Central memory CD4-positive, alpha-beta T cell (primary cell): Measurements from ENCODE around the gene CR1L.
"Not testable (repeated sequence)": the region's sequence is repeated elsewhere in the genome, so short reads cannot be mapped to it uniquely, and the experiment has no call there.

Source experiments
- DNase-seq: peaks from one replicate; pipeline ENCODE4 v3.0.0; 2022
- total RNA-seq, 3 experiments: gene quantifications; one replicate each; lab custom pipeline; 2026; lab: John Stamatoyannopoulos, UW

Gene CR1L
- total RNA-seq: 0 to 0.19 (median 0.11) reads per million in 3 experiments

- peak; percentile 58 for DNase-seq
Observed at GRCh38 chr1:207644852-207645634, at the start of gene CR1L. CR1L (plus strand) TSS chr1:207645133; CDS start chr1:207645234, 101 bp downstream.

DNA sequence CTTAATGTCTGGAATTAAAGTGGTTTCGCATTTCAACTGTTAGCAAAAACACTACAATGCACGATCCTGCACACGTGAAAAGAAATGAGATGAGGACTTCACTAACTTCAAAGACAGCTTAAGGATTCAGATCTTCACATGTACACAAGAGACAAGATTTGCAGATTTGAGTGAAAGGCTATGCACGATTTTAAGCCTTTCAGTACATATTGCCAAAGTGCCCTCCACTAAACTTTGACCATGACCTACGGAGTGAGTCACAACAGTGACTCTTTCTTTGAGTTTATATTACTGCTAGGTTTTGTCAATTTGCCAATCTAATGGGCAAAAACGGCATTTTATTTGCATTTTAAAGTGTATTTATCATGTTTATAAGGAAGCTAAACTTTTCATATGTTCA is 41.2 kb upstream of the CR1L start:
- no peak for DNase-seq

- no peak for DNase-seq
Observed at GRCh38 chr1:207605444-207606361, 39.2 kb upstream of the CR1L start.

- no peak for DNase-seq
Observed at GRCh38 chr1:207606362-207606755, 38.6 kb upstream of the CR1L start.

GRCh38 chr1:207612762-207613161 is 32.2 kb upstream of the CR1L start:
- DNase-seq: no peak

GRCh38 chr1:207619871-207620542 is 24.9 kb upstream of the CR1L start:
- DNase-seq: peak; percentile 16

DNA sequence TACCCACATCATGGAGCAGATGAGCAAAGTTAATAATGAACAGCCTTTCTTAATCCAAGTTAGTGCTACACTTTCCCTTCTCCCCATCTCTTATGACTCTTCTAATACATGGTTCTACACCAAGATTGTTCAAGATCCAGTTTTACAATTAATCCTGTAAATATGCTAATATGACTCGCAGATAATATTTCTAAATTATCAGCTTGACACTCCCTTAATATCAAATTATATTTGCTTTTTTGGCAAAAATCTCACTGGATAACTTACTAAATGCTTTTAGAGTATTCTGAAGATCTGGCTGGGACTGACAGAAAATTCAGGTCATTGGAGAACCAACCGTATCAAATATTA is 24.4 kb upstream of the CR1L start:
- DNase-seq: no peak

- DNase-seq: not testable (repeated sequence)
Observed at GRCh38 chr1:207625504-207626071, 19.3 kb upstream of the CR1L start.

DNA sequence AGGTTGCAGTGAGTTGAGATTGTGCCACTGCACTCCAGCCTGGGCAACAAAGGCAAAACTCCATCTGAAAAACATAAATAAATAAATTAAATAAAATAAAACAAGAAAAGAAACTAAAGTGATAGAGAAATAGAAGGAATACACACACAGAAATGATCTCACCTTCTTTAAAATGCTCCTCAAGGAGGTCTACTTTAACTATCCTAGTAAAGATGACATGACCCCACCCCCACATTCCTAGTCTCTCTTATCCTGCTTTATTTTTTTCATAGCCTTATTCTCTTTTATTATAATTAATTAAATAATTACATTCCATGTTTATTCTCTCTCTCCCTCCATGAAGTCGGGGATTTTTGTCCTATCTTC is 18.0 kb upstream of the CR1L start:
- no peak for DNase-seq

GRCh38 chr1:207627496-207627895 is 17.4 kb upstream of the CR1L start:
- no peak for DNase-seq

GRCh38 chr1:207628776-207629175 is 16.2 kb upstream of the CR1L start:
- DNase-seq: no peak

DNA sequence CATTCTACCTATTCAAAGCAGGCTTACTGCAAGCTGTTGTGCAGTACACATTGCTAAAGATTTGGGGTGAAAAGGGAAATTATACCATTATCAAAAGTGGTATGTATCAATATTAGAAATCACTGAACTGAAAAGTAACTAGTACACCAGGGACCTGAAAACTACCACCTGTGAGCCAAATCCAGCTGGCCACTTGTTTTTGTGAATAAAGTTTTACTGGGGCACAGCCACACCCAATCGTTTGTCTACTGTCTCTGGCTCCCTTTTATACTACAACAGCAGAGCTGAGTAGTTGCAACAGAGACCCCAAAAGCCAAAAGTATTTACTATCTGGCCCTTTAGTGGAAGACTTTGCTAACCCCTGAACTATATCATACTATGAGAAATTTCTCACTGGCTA is 13.8 kb upstream of the CR1L start:
- DNase-seq: no peak

DNA sequence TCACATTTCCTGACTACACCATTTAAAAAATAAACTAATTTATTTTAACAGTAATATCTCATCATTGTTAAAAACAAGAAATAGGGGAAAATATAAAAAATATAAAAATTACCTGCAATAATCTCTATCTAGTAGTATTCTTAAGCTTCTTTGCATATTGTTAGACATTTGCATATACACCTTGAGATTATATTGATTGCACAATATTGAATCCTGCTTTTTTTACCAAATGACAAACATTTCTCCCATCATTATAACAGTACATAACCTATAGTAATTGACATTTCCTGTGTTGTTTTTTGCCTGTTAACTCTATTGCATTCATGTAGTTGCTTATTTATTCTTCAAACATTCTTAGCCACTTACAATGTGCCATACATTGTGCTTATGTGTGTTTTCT is 11.7 kb upstream of the CR1L start:
- DNase-seq: no peak

DNA sequence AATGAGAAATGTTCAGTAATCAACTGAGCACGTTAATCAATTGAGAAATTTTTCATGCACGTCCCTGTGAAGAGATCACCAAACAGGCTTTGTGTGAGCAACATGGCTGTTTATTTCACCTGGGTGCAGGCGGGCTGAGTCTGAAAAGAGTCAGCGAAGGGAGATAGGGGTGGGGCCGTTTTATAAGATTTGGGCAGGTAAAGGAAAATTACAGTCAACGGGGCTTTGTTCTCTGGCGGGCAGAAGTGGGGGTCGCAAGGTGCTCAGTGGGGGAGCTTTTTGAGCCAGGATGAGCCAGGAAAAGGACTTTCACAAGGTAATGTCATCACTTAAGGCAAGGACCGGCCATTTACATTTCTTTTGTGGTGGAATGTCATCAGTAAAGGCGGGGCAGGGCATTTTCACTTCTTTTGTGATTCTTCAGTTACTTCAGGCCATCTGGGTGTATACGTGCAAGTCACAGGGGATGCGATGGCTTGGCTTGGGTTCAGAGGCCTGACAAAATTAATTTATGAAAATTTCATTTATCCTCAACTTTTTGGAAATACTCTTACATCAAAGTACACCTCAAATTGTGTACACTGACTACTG is 11.1 kb upstream of the CR1L start:
- DNase-seq: not testable (repeated sequence)

DNA sequence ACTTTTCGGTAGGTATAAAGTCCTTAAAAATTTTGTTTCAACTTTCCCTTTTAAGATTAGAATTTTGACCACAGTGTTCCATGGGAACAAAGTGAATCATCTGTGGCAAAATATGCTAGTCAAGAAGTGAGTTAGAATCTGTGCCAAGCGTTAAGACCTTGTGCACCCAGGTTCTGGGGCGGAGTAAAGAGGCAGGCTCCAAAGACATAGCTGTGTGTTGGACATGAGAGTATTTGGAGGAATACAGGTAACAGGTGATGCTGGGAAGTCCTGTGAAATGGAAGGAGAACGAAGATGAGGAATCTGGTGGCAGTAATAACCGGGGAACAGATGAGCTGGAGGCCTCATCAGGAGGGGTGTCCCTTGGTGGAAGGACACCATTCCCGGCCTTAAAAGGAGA is 10.6 kb upstream of the CR1L start:
- not testable (repeated sequence) for DNase-seq

DNA sequence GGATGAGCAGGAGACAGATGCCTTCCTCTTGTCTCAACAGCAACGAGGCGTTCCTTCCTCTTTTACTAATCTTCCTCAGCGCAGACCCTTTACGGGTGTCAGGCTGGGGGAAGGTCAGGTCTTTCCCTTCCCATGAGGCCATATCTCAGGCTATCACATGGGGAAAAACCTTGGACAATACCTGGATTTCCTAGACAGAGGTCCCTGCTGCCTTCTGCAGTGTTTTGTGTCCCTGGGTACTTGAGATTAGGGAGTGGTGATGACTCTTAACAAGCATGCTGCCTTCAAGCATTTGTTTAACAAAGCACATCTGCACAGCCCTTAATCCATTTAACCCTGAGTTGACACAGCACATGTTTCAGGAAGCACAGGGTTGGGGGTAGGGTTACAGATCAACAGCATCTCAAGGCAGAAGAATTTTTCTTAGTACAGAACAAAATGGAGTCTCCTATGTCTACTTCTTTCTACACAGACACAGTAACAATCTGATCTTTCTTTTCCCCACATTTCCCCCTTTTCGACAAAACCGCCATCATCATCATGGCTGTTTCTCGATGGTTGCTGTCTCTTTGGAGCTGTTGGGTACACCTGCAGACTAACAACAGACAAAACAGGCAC is 9.3 kb upstream of the CR1L start:
- DNase-seq: not testable (repeated sequence)

GRCh38 chr1:207638487-207639145 is 6.3 kb upstream of the CR1L start:
- not testable (repeated sequence) for DNase-seq

DNA sequence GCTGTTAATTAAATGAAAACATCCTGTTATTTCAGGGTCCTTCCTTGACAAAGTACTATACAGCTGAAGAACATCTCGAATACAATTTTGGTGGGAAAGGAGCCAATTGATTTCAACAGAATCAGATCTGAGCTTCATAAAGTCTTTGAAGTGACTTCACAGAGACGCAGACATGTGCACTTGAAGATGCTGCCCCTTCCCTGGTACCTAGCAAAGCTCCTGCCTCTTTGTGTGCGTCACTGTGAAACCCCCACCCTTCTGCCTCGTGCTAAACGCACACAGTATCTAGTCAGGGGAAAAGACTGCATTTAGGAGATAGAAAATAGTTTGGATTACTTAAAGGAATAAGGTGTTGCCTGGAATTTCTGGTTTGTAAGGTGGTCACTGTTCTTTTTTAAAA is 5.6 kb upstream of the CR1L start:
- not testable (repeated sequence) for DNase-seq

- DNase-seq: no peak
Observed at GRCh38 chr1:207644166-207644851, 624 bp upstream of the CR1L start.

DNA sequence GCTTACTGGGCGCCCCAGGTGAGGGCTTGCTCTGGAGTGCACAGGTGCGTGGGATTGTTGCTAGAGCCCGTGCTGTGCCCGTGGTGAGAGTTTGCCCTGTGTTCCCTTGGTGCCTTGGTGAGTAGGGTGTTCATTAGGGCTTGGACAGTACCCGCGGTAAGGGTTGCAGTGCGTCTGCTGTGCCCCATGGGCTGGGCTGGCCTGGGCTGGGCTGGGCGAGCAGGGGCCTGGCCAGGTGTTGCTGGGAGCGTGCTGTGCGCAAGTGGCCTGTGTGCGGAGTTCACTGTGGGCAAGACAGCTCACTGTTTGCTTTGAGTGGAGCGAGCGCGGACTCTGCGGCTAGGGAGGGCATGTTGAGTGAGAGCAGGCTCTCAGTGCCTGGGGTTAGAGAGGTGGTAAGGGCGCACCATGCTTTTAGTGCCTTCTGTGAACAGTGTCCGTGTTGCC is 725 bp downstream of the CR1L start:
- no peak for DNase-seq

DNA sequence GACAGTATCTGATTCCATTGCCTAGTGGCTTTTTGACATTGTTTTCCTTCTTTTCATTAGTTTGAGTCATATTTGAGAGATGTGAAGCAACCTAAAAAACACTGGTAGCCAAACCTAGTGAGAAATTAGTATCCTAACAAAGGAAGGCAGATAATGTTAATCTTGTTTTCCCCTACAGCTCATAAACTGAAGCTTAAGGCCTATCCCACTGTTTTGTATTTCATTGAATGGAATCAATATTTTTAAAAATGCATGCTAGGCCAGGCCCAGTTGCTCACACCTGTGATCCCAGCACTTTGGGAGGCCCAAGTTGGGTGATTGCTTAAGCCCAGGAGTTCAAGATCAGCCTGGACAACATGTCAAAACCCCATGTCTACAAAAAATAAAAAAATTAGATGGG is 1.2 kb downstream of the CR1L start:
- no peak for DNase-seq
